Breast epithelium (tissue), 3 donors: Measurements from ENCODE around the gene ZNFX1.

Experiments
- CTCF ChIP-seq, 3 donors: fragments of 450-650 bp; IDR thresholded peaks; one replicate each; pipeline ENCODE4 v1.5.1; 2016 to 2017; ENCODE audit warnings: antibody characterized with exemption in 3 of 3, mild to moderate bottlenecking in 3 of 3, moderate library complexity in 3 of 3
- POLR2A ChIP-seq: fragments of 450-650 bp; IDR thresholded peaks from one replicate; pipeline ENCODE4 v1.6.1; 2016; ENCODE audit warnings: antibody characterized with exemption, mild to moderate bottlenecking, moderate library complexity
- POLR2AphosphoS5 ChIP-seq, 3 donors: sonication (generic); formaldehyde crosslinking; IDR thresholded peaks; one replicate each; pipeline ENCODE4 v1.6.1; 2017; ENCODE audit warnings: antibody characterized with exemption in 3 of 3

GRCh38 chr20:49315580-49315979, 37.7 kb upstream of the ZNFX1 start:
- no peak for TF ChIP-seq CTCF (IDR thresholded peaks at IDR 0.05)
- no peak for TF ChIP-seq POLR2AphosphoS5 (IDR thresholded peaks at IDR 0.05)
- no peak for TF ChIP-seq POLR2A
